ENCODE data around the gene OPN3.

DNA sequence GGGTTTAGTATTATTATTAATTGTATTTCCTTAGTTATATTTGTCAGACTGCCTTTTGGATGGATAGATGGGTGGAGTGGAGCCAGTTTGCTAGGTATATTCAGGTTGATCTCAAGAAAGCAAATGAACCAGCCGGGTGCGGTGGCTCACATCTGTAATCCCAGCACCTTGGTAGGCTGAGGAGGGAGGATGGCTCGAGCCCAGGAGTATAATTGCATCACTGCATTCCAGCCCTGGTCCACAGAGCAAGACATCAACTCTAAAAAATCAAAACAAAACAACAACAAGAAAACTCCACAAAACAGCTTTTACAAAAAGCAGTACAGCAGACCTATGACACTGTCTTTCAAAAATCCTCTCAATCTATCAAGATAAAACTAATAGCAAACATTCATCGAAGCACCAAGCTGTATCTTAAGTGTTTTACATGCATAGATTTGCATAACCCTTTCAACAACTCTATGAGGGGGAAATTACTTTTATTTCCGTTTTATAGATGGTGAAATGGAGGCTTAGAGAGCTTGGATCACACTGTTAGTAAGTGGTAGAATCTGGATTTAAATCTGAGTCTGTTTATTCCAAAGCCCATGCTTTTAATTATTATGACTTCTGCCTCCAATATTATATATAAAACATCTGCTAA lies 82.5 kb downstream of the OPN3 start:
- no peak for TF ChIP-seq CTCF (conservative IDR thresholded peaks at IDR 0.05; ENCODE audit: low read length)
- TF ChIP-seq EZH2phosphoT487 (IDR thresholded peaks at IDR 0.05; ENCODE audit: borderline replicate concordance, low read depth, low read length) = no peak
